GM21423 (cell line): Measurements from ENCODE around the gene ACKR3.
A peak's percentile ranks its signal among the peaks of the same experiment; 100 is the strongest.

Source experiments
- ATAC-seq: cut with Tn5 transposase; IDR thresholded peaks from one replicate; pipeline ENCODE4 v1.9.1; 2021; ENCODE audit warnings: mild to moderate bottlenecking, moderate library complexity; ENCODE audit not compliant: unreplicated experiment

ACKR3 gene

GRCh38 chr2:236549165-236549564, 20.5 kb upstream of the ACKR3 start:
- ATAC-seq = no peak

DNA sequence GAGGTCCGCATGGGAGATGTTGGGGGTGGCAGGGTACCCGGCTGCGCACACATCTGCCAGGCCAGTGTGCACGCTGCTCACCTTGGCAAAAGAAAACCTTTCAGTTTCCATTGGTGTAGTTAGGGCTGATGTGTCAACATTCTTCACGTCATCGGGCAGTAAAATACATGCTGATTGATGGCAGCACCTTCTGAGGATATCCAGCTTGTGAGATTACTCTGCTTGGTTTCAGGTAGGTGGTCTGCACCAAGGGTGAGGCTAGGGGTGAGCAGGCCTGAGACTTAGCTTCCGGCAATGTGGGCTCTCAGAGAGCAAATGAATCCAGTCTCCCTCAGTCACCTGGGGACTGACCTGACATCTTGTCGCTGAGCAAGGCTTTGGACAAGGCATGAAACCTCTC, 19.3 kb upstream of the ACKR3 start:
- ATAC-seq = no peak

GRCh38 chr2:236550701-236551465, 18.7 kb upstream of the ACKR3 start:
- peak; percentile 37 for ATAC-seq

GRCh38 chr2:236551471-236552211, 18.0 kb upstream of the ACKR3 start:
- ATAC-seq = peak; percentile 29

DNA sequence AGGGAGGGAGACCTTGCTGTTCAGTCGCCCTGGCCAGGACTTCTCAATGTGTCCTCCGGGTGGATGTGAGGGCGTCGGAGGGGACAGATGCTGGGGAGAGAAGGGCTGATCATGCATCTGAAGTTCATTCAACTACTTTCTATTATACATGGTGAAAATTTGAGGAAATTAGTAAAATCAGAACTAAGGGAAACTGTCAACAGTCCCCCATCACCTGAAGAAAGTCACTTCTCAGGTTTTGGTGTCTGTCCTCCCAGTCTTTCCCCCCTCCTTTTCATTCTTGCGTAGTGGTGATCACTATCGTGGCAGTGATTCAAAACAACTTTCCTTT, 17.4 kb upstream of the ACKR3 start:
- peak; percentile 19 for ATAC-seq

DNA sequence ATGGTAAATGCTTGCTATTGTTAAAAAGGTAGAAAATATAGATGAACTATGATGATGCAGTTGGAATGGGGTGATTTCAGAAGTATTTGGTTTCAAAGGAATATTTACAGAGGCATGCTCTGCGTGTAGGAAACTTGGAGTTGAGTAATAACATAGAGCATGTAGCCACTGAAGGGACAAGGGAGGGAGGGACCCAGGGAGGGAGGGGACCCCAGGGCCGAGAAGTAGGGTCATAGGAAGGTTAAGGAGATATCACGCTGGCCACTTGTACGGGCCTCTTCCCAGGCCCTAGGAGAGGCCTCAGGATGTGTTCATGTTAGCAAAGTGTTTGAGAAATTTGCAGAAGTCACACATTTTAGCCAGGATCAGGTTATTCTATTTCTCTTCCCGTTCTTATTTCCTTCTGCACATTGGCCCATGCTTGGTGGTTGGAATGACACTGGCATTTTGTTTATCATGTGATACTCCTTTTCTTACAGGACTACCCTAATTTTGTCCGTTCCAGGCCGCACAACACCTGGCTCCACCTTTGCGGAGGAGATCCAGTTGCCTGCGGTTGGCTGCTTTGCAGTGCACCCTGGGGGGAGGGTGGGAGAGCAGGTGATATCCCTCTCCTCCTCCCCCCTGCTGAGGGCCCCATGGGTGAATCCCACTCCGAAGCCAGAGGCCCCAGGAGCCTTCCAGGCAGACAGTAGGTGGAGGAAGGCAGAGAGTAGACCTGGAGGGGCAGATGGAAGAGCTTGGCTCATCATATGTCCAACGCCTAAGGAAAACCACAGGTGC, 16.9 kb upstream of the ACKR3 start:
- no peak for ATAC-seq

DNA sequence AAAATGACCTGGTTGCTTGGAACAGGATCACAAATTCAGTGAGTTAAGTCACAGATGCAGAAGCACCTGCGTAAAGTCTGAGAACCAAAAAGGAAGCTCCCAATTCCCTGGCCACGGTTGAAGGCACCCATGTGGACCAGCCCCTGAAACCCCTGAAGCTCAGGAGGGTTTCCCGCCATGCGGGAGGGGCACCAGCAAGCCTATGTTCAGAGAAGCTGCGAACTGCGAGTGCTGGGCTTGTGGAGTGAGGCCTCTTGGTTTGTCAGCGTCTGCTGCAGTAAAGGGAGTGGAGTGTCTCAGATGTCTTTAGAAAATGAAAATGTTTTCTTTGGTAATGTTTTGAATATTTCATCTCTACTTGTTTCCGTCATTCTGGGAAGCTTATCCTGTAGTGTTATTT, 16.1 kb upstream of the ACKR3 start:
- no peak for ATAC-seq

DNA sequence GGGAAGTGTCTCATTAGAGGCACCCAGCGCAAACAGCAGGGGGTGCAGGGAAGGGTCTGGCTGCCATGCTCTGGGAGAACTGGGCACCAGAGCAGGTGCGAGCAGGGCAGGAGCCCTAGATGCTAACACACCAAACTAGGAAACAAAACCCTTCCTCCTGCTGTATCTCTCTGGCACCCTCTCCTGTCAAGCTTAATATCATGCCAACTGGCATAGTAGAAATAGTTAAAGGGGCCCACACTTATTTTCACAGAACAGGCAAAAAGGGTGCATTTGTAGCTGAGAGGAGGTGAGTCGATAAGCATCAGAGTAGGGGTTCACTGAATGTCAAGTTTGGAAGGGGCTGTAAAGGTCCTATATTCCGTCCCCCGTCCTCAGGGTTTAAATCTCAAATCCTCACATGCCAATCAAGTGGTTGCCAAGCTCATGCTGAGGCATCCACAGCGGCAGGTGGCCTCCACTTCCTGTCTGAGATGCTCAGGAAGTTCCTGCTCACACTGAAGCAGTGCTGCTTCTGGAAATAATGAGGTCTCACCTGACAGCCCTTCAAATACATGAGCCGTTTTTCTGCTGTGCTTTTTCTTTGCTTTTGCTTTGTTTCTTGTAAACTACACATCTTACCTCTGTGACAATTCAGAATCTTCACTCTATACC, 14.9 kb upstream of the ACKR3 start:
- no peak for ATAC-seq

GRCh38 chr2:236555481-236555880, 14.1 kb upstream of the ACKR3 start:
- no peak for ATAC-seq

- ATAC-seq = no peak
Measured at GRCh38 chr2:236557306-236558030, 12.2 kb upstream of the ACKR3 start.

DNA sequence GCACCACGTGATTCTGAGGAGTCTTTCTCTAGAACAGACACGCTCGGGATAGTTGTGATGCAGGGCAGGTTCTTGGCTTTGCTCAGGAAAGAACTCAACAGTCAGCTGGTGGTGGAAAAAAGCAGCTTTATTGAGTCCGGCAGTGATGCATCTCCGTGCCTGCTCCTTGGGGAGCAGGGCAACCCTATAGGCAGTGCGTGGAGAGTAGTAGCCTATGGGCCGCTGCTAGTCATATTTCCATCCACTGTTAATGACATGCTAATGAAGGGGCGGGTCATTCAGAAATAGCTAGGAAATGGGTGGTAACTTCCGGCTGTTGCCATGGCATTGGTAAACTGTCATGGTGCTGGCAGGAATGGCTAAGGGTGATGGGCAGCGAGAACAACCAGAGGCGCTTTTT, 11.6 kb upstream of the ACKR3 start:
- ATAC-seq = no peak

- ATAC-seq = peak; percentile 69
Measured at GRCh38 chr2:236558993-236559978, 10.3 kb upstream of the ACKR3 start.

DNA sequence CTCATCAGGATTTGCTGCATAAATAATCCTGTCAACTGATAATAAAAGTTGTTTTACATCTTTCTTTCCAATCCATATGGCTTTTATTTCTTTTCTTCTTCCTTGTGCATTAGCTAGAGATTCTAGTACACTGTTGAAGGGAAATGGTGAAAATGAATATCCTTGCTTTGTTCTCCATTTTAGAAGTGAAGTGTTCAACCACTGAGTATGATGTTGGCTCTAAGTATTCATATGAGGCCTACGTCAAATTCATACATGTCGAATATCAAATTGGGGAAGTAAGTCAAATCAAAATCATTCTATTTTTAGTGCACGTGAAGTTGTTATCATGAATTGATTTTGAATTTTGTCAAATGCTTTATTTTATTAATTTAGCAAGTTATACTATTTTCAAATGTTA, 7.8 kb upstream of the ACKR3 start:
- ATAC-seq = no peak

DNA sequence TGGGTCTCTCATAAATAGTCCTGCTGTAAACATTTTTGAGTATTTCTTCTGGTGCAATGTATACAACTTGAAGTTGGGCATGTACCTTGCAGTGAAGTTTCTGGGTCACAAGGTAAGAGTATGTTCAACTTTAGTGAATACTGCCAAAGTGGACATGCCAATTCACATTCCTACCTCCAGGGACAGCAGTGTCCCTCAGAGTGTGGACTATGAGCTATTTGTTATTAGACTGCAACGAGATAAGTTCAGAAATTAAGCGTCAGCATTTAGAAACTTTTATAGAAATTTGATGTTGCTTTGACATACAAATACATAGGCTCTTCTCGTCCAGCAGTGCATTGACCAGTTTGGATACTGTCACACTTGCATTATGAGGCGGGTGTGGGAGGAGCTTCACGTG, 7.2 kb upstream of the ACKR3 start:
- ATAC-seq = no peak

GRCh38 chr2:236563953-236564352, 5.7 kb upstream of the ACKR3 start:
- no peak for ATAC-seq

DNA sequence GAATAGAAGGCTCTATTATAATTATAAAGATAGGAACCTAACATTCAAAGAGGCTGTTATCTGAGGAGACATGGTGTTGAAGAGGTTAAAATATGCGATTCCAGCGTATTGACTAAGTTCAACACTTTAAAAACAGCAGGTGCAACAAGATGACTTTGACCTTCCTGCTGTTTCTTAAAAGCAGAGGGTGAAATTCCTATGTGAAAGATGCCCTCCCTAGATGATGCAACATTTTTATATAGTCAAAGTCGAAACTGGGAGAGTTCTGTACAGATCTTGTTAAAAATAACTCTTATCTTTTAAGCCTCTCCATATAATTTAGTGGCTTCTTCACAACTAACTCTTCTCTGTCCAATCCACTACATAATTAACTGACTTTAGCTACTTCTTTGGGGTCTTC, 4.4 kb upstream of the ACKR3 start:
- ATAC-seq = no peak

GRCh38 chr2:236565879-236566402, 3.7 kb upstream of the ACKR3 start:
- no peak for ATAC-seq

DNA sequence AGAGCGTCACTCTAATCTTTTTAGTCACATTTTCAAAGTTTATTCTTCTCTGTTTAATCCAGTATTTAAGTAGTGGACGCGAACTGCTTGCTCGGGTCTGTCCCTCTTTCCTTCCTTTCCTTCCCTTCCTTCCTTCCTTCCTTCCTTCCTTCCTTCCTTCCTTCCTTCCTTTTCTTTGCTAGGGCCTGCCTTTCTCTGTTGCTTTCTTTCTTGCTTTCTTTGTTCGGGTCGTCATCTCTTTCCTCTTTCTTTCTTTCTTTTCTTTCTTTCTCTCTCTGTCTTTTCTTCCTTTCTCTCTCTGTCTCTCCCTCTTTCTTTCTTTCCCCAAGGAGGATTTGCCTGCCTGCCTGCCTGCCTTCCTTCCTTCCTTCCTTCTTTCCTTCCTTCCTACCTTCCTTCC, 3.0 kb upstream of the ACKR3 start:
- ATAC-seq = no peak
